Activated CD4-positive, alpha-beta T cell treated with anti-CD3 and anti-CD28 coated beads, Interleukin-2, Interleukin-6, amounts not matched to agents 100 ng/mL and 50 ng/mL, durations not matched to agents 16 hours and 8 hours (primary cell): ENCODE results near the gene ARMC9.
"Not testable (repeated sequence)": the region's sequence is repeated elsewhere in the genome, so short reads cannot be mapped to it uniquely, and the experiment has no call there.

ENCODE experiments used
- DNase-seq: peaks from one replicate; pipeline ENCODE4 v3.0.0-alpha.2; 2020

The ARMC9 gene

GRCh38 chr2:231387904-231388724, 189.7 kb downstream of the ARMC9 start:
- DNase-seq = no peak

- no peak for DNase-seq
These were observed 190.4 kb downstream of the ARMC9 start for GRCh38 chr2:231388725-231389346.

- DNase-seq = no peak
These were observed 192.2 kb downstream of the ARMC9 start for GRCh38 chr2:231390667-231391066.

- DNase-seq = no peak
These were observed 193.6 kb downstream of the ARMC9 start for GRCh38 chr2:231391981-231392380.

GRCh38 chr2:231392431-231393148, 194.2 kb downstream of the ARMC9 start:
- DNase-seq = no peak

GRCh38 chr2:231393149-231394131, 195.0 kb downstream of the ARMC9 start:
- DNase-seq = peak; percentile 37

GRCh38 chr2:231394211-231395141, 196.0 kb downstream of the ARMC9 start:
- DNase-seq = no peak

- no peak for DNase-seq
These were observed 197.0 kb downstream of the ARMC9 start, which contains the start of gene B3GNT7 for GRCh38 chr2:231395188-231396057. Gene B3GNT7, plus strand, starts transcription at chr2:231395710. Its CDS starts 94 bp downstream, at chr2:231395804.

GRCh38 chr2:231396058-231396821, 197.8 kb downstream of the ARMC9 start:
- DNase-seq = no peak

- DNase-seq = peak; percentile 40
These were observed 198.8 kb downstream of the ARMC9 start for GRCh38 chr2:231397011-231397927.

GRCh38 chr2:231397928-231398294, 199.5 kb downstream of the ARMC9 start:
- DNase-seq = no peak

GRCh38 chr2:231398585-231398984, 200.2 kb downstream of the ARMC9 start:
- no peak for DNase-seq

GRCh38 chr2:231399046-231399852, 200.8 kb downstream of the ARMC9 start:
- no peak for DNase-seq

GRCh38 chr2:231399853-231400680, 201.6 kb downstream of the ARMC9 start:
- no peak for DNase-seq

- not testable (repeated sequence) for DNase-seq
These were observed 202.2 kb downstream of the ARMC9 start for GRCh38 chr2:231400681-231401080.

GRCh38 chr2:231401101-231401500, 202.7 kb downstream of the ARMC9 start:
- DNase-seq = not testable (repeated sequence)
